Measurements from ENCODE around the gene CREB3. TPM values are rescaled to one million over a fixed set of nuclear protein-coding genes. Genes with fewer than 3 reads are reported as not detected.
A peak's percentile ranks its signal among the peaks of the same experiment; 100 is the strongest.

The CREB3 gene
- total and polyA plus RNA-seq, 2 donors from 2014 or later: 40.5 to 52.0 TPM

DNA sequence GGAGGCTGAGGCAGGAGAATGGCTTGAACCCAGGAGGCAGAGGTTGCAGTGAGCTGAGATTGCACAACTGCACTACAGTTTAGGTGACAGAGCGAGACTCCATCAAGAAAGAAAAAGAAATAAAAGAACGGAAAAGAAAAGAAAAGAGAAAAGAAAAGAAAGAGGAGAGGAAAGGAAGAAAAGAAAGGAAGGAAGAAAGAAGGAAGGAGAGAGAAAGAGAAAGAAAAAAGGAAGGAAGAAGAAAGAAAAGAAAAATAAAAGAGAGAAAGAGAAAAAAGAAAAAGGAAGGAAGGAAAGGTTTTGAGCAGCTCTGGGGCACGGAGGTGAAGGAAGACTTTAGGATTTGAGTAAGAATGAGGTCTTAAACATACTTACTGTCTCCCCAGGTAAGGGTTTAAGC lies 18.9 kb upstream of the CREB3 start:
- intact Hi-C loops (cut with DNase I): no loop called here
- H3K4me3 ChIP-seq (ENCODE audit: low read length in 3 of 3): no peak overlapping the region
- H3K9me3 ChIP-seq (ENCODE audit: control insufficient read depth in 2 of 3, insufficient read depth in 1 of 3, low read length in 3 of 3): no peaks in the 10 kb centered on the region
- H3K4me1 ChIP-seq (ENCODE audit: control insufficient read depth in 2 of 3, insufficient read depth in 2 of 3, low read depth in 1 of 3, low read length in 3 of 3): peaks cover 0 to 11% (median 0%) of the 10 kb centered on the region in 3 donors
- no peak for DNase-seq
- H3K27ac ChIP-seq (ENCODE audit: low read depth in 2 of 2, low read length in 2 of 2): no peak overlapping the region
- H3K9ac ChIP-seq (ENCODE audit: low read length in 3 of 3): no peak overlapping the region
- FAIRE-seq: no peak
- TF ChIP-seq, protein P1, sequence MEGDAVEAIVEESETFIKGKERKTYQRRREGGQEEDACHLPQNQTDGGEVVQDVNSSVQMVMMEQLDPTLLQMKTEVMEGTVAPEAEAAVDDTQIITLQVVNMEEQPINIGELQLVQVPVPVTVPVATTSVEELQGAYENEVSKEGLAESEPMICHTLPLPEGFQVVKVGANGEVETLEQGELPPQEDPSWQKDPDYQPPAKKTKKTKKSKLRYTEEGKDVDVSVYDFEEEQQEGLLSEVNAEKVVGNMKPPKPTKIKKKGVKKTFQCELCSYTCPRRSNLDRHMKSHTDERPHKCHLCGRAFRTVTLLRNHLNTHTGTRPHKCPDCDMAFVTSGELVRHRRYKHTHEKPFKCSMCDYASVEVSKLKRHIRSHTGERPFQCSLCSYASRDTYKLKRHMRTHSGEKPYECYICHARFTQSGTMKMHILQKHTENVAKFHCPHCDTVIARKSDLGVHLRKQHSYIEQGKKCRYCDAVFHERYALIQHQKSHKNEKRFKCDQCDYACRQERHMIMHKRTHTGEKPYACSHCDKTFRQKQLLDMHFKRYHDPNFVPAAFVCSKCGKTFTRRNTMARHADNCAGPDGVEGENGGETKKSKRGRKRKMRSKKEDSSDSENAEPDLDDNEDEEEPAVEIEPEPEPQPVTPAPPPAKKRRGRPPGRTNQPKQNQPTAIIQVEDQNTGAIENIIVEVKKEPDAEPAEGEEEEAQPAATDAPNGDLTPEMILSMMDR (IDR thresholded peaks at IDR 0.05; ENCODE audit: borderline replicate concordance, extremely low read depth, insufficient read depth): no peak
- H3K27me3 ChIP-seq (ENCODE audit: control insufficient read depth, insufficient read depth, low read length): no peaks in the 10 kb centered on the region
- H3K36me3 ChIP-seq (ENCODE audit: control insufficient read depth in 2 of 3, insufficient read depth in 3 of 3, low read length in 3 of 3): peaks cover 9 to 91% (median 71%) of the 10 kb centered on the region in 3 donors

DNA sequence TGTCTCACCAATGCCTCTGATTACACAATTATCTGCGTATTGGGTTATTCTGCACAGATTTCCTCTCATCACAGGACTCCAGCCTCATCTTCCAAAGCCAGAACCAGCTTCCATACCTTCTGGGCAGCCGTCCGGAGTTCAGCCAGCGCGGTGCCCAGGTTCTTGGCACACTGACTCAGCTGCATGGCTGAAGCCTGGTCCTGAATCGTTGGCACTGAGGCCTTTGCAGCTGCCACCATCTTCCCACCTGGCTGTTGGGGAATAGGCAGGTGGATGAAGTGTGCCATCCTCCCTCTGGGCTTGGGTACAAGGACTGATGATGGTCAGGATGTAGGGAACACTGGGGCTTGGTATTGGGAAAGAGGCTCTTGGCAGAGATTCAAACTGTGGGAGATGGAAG lies 18.3 kb upstream of the CREB3 start:
- no peaks in the 10 kb centered on the region for H3K9me3 ChIP-seq (ENCODE audit: control insufficient read depth in 2 of 3, insufficient read depth in 1 of 3, low read length in 3 of 3)
- intact Hi-C loops (cut with DNase I): no loop called here
- no peaks in the 10 kb centered on the region for H3K27me3 ChIP-seq (ENCODE audit: control insufficient read depth, insufficient read depth, low read length)
- DNase-seq (peak in 1 of 5 donors; percentile 33), FAIRE-seq (no peak)
- no peak overlapping the region for H3K9ac ChIP-seq (ENCODE audit: low read length in 3 of 3)
- H3K4me3 ChIP-seq (ENCODE audit: low read length in 3 of 3): no peak overlapping the region
- H3K27ac ChIP-seq (ENCODE audit: low read depth in 2 of 2, low read length in 2 of 2): no peak overlapping the region
- peaks cover 9 to 92% (median 74%) of the 10 kb centered on the region in 3 donors for H3K36me3 ChIP-seq (ENCODE audit: control insufficient read depth in 2 of 3, insufficient read depth in 3 of 3, low read length in 3 of 3)
- TF ChIP-seq, protein P1 (IDR thresholded peaks at IDR 0.05; ENCODE audit: borderline replicate concordance, extremely low read depth, insufficient read depth): no peak
- peaks cover 0 to 11% (median 0%) of the 10 kb centered on the region in 3 donors for H3K4me1 ChIP-seq (ENCODE audit: control insufficient read depth in 2 of 3, insufficient read depth in 2 of 3, low read depth in 1 of 3, low read length in 3 of 3)

DNA sequence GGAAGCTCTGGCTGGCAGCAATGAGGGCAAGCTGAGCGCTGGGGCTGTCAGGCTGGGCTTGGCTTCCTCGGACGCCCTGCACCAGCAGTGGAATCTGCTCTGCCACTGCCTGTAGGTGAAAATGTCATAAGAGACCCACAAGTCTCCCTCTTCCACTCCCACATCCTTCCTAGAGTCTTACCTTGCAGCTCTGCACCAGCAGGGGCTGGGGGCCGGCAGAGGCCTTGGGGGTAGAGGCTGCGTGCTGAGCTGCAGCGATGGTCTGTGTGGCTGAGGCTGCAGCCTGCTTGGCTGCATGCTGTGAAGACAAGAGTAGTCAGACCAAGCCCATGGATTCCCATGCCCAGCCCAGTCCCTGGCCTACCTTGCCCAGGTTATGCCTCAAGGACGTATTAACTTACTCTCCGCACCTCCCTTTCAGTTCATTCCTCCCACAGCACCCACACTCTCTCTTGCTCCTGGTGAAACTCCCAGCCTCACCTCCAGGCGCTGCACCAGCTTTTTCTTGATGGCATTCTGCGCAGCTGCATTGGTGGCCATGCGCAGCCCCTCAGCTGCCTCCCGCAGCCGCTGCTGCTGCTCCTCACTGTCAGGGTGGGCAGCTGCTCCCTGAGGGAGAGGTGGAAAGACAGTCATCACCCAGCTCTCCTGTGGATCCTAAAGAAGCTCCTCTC lies 17.8 kb upstream of the CREB3 start:
- FAIRE-seq (no peak), DNase-seq (peak in 1 of 5 donors; percentile 50)
- Histone ChIP-seq H3K4me1 (ENCODE audit: control insufficient read depth in 2 of 3, insufficient read depth in 2 of 3, low read depth in 1 of 3, low read length in 3 of 3) (peaks cover 0 to 11% (median 0%) of the 10 kb centered on the region in 3 donors), H3K9ac (ENCODE audit: low read length in 3 of 3) (no peak overlapping the region), H3K36me3 (ENCODE audit: control insufficient read depth in 2 of 3, insufficient read depth in 3 of 3, low read length in 3 of 3) (peaks cover 12 to 95% (median 80%) of the 10 kb centered on the region in 3 donors), H3K4me3 (ENCODE audit: low read length in 3 of 3) (no peak overlapping the region), H3K27me3 (ENCODE audit: control insufficient read depth, insufficient read depth, low read length) (no peaks in the 10 kb centered on the region), H3K9me3 (ENCODE audit: control insufficient read depth in 2 of 3, insufficient read depth in 1 of 3, low read length in 3 of 3) (no peaks in the 10 kb centered on the region), H3K27ac (ENCODE audit: low read depth in 2 of 2, low read length in 2 of 2) (no peak overlapping the region)
- TF ChIP-seq, protein P1 (IDR thresholded peaks at IDR 0.05; ENCODE audit: borderline replicate concordance, extremely low read depth, insufficient read depth): no peak
- intact Hi-C loops (cut with DNase I): no loop called here
